Fibroblast of lung (primary cell): ENCODE measurements around the gene THEMIS2.

Source experiments
- CTCF ChIP-seq, 2 donors: IDR thresholded peaks in 1 of 2; conservative IDR thresholded peaks in 1 of 2; 1 replicate in 1 of 2; 2 replicates in 1 of 2; pipeline ENCODE4 v1.5.1; 2011 to 2012; ENCODE audit warnings: low read length in 2 of 2, control low read depth in 1 of 2, inconsistent platforms in 1 of 2, low read depth in 1 of 2, mild to moderate bottlenecking in 1 of 2
- EZH2 ChIP-seq: IDR thresholded peaks from 2 replicates; pipeline ENCODE4 v1.5.1; 2012; ENCODE audit warnings: low read length, control low read depth, mild to moderate bottlenecking; ENCODE audit errors: missing control alignments

GRCh38 chr1:27849951-27850350 lies 22.4 kb upstream of the THEMIS2 start:
- TF ChIP-seq CTCF (conservative IDR thresholded peaks at IDR 0.05 in 1 of 2, IDR thresholded peaks at IDR 0.05 in 1 of 2; ENCODE audit: low read depth in 1 of 2, low read length in 2 of 2) = no peak
- no peak for TF ChIP-seq EZH2
